HepG2 (cell line): ENCODE measurements around the gene FOSL2. TPM values are rescaled to one million over a fixed set of nuclear protein-coding genes. Genes with fewer than 3 reads are reported as not detected.

ENCODE experiments used
- ATAC-seq: fragments of 200-7000 bp; cut with Tn5 transposase; 3 replicates; pipeline ENCODE4 v1.9.1; 2020; ENCODE audit warnings: mild to moderate bottlenecking, moderate library complexity
- BruUV-seq: library from RNA; stranded (reverse); fragments of 400-500 nt; replicated peaks from 2 replicates; lab custom pipeline; 2021; lab: Mats Ljungman, UMichigan
- CTCF ChIA-PET: fragments of 300-600 bp; formaldehyde crosslinking; extraction: SDS; loops from one replicate; lab custom pipeline; 2021; ENCODE audit warnings: low total read pairs, inconsistent platforms, low intra/inter-chr PET ratio; lab: Yijun Ruan, JAX
- POLR2A ChIA-PET: fragments of 350-600 bp; sonication (Branson Sonifier 250); formaldehyde crosslinking; loops from one replicate; lab custom pipeline; 2020; ENCODE audit warnings: antibody characterized with exemption, inconsistent platforms; lab: Yijun Ruan, JAX
- DNase-seq: peaks from one replicate; pipeline ENCODE4 v3.0.0-alpha.2; 2015; ENCODE audit warnings: low spot score
- FAIRE-seq: peaks from 3 replicates; lab custom pipeline; 2011; peaks lifted over from hg19 to GRCh38; lab: Jason Lieb, UNC
- H2AFZ ChIP-seq: one replicate; pipeline ENCODE4 v1.6.1; 2011; ENCODE audit warnings: low read length, inconsistent platforms
- H3K27ac ChIP-seq: fragments of 300-600 bp; 3 replicates; pipeline ENCODE4 v1.8.0; 2011; ENCODE audit warnings: mixed run types, mild to moderate bottlenecking, mixed read lengths, low read length, inconsistent platforms; ENCODE audit not compliant: insufficient read depth; ENCODE audit errors: extremely low read length
- H3K27me3 ChIP-seq, 2 experiments: fragments of 200-600 bp in 1 of 2; 2 replicates in 1 of 2; 3 replicates in 1 of 2; pipeline versions ENCODE4 v1.6.0 to v1.8.0; 2011; ENCODE audit warnings: low read length in 2 of 2, mild to moderate bottlenecking in 2 of 2, moderate library complexity in 2 of 2, inconsistent platforms in 1 of 2; ENCODE audit not compliant: insufficient read depth in 2 of 2, control insufficient read depth in 1 of 2
- H3K36me3 ChIP-seq, 2 experiments: fragments of 200-600 bp in 1 of 2; replicated peaks in 1 of 2; 2 replicates in 1 of 2; 3 replicates in 1 of 2; pipeline versions ENCODE4 v1.5.1 to v1.8.0; 2011; ENCODE audit warnings: low read length in 2 of 2, inconsistent platforms in 1 of 2; ENCODE audit not compliant: insufficient read depth in 2 of 2, control insufficient read depth in 1 of 2
- H3K4me1 ChIP-seq: 2 replicates; pipeline ENCODE4 v1.5.1; 2012; ENCODE audit warnings: low read length, inconsistent platforms; ENCODE audit not compliant: insufficient read depth
- H3K4me2 ChIP-seq: 2 replicates; pipeline ENCODE4 v1.6.0; 2011; ENCODE audit warnings: low read depth, low read length, inconsistent platforms
- H3K4me3 ChIP-seq, 3 experiments: fragments of 200-600 bp in 1 of 3; sonication (generic), shearing (Covaris generic) in 1 of 3; replicated peaks in 1 of 3; 2 replicates each; pipeline ENCODE4 v1.5.1; 2011 to 2016; ENCODE audit warnings: low read length in 3 of 3, inconsistent platforms in 2 of 3, low read depth in 2 of 3, mild to moderate bottlenecking in 2 of 3, control low read depth in 1 of 3, mixed read lengths in 1 of 3; ENCODE audit not compliant: insufficient read depth in 1 of 3
- H3K79me2 ChIP-seq: one replicate; pipeline ENCODE4 v1.6.1; 2011; ENCODE audit warnings: low read length, inconsistent platforms; ENCODE audit not compliant: insufficient read depth
- H3K9ac ChIP-seq: 2 replicates; pipeline ENCODE4 v1.6.0; 2011; ENCODE audit warnings: mild to moderate bottlenecking, low read depth, low read length, inconsistent platforms; ENCODE audit not compliant: insufficient read depth
- H3K9me3 ChIP-seq: 2 replicates; pipeline ENCODE4 v1.5.1; 2012; ENCODE audit warnings: mild to moderate bottlenecking, low read length
- H4K20me1 ChIP-seq: 2 replicates; pipeline ENCODE4 v1.6.0; 2011; ENCODE audit warnings: inconsistent platforms, mild to moderate bottlenecking, low read length, moderate library complexity; ENCODE audit not compliant: insufficient read depth
- ADNP ChIP-seq: sonication (generic); formaldehyde crosslinking; IDR thresholded peaks from 2 replicates; pipeline ENCODE4 v1.4.0; 2020; ENCODE audit warnings: missing genetic modification reagents
- PCBP1 ChIP-seq: fragments of 200-400 bp; formaldehyde crosslinking; IDR thresholded peaks from 2 replicates; pipeline ENCODE4 v1.6.1; 2017; ENCODE audit warnings: mild to moderate bottlenecking, low read depth, low read length, borderline replicate concordance
- PREB ChIP-seq: sonication (generic); formaldehyde crosslinking; IDR thresholded peaks from 2 replicates; pipeline ENCODE4 v1.4.0; 2020; ENCODE audit warnings: missing genetic modification reagents
- SMYD3 ChIP-seq: sonication (generic); formaldehyde crosslinking; IDR thresholded peaks from 2 replicates; pipeline ENCODE4 v1.8.1; 2023; ENCODE audit warnings: mild to moderate bottlenecking, missing genetic modification reagents
- SOX6 ChIP-seq, 2 experiments: fragments of 450-650 bp in 1 of 2; sonication (generic) in 1 of 2; formaldehyde crosslinking in 1 of 2; IDR thresholded peaks; 2 replicates each; pipeline versions ENCODE4 v1.4.0 to v1.6.1; 2017 to 2020; ENCODE audit warnings: antibody characterized with exemption in 1 of 2, mild to moderate bottlenecking in 1 of 2, missing genetic modification reagents in 1 of 2
- ZBTB21 ChIP-seq: sonication (generic); formaldehyde crosslinking; IDR thresholded peaks from 2 replicates; pipeline ENCODE4 v1.4.0; 2020; ENCODE audit warnings: missing genetic modification reagents
- ZNF558 ChIP-seq: sonication (generic); formaldehyde crosslinking; IDR thresholded peaks from 2 replicates; pipeline ENCODE4 v1.9.0; 2022; ENCODE audit warnings: mild to moderate bottlenecking, missing genetic modification reagents, borderline replicate concordance
- ZSCAN5A ChIP-seq: sonication (generic); formaldehyde crosslinking; IDR thresholded peaks from 2 replicates; pipeline ENCODE4 v1.8.0; 2022; ENCODE audit warnings: mild to moderate bottlenecking, missing genetic modification reagents, borderline replicate concordance
- WGBS: methylation state at CpG from one replicate; pipeline ENCODE4 v1.1.6; 2017; ENCODE audit warnings: low lambda C conversion rate; 5-methylcytosine and 5-hydroxymethylcytosine counted together
- in situ Hi-C: cut with HindIII; loops from 2 replicates; pipeline ENCODE4 v1.10.0; 2017; ENCODE audit warnings: low pct_unique_long_range_greater_than_20kb; ENCODE audit not compliant: extremely low pct_ligation_motif_present
- intact Hi-C: fragments of 100-400 bp; cut with micrococcal nuclease; formaldehyde crosslinking; loops from one replicate; pipeline ENCODE4 v1.10.0; 2022; ENCODE audit not compliant: unreplicated experiment
- polyA plus RNA-seq, 8 experiments: library from polyadenylated mRNA; depleted of rRNA in 3 of 8; stranded (reverse) in 7 of 8; unstranded in 1 of 8; fragments of >200 nt; fragmentation: Illumina TruSeq in 4 of 8; extraction: Trizol in 4 of 8; gene quantifications; 2 replicates each; pipeline versions ENCODE4 v1.2.1 to v1.2.3, GENCODE V29; 2011 to 2016; ENCODE audit warnings: low read depth in 4 of 8, missing spikeins in 1 of 8, mixed read lengths in 1 of 8; ENCODE audit not compliant: insufficient read depth in 1 of 8
- total RNA-seq, 5 experiments: library from RNA; depleted of rRNA; stranded (reverse); fragments of >200 nt; fragmentation: Illumina TruSeq; extraction: Trizol; gene quantifications; 2 replicates each; pipeline ENCODE4 v1.2.3, GENCODE V29; 2016; ENCODE audit warnings: low read depth in 1 of 5
- TF ChIP-seq, protein P1 (sequence below): sonication (generic); formaldehyde crosslinking; IDR thresholded peaks from 2 replicates; pipeline ENCODE4 v1.4.0; 2020; ENCODE audit warnings: missing genetic modification reagents, borderline replicate concordance
- TF ChIP-seq, protein P2 (sequence below): sonication (generic); formaldehyde crosslinking; IDR thresholded peaks from 2 replicates; pipeline ENCODE4 v1.4.0; 2020; ENCODE audit warnings: missing genetic modification reagents

The FOSL2 gene
- total and polyA plus RNA-seq, 2 of the 13 experiments (the other 11 are each of a cell fraction or from before 2014, with no cell fraction given) = 3.4 to 18.1 TPM

DNA sequence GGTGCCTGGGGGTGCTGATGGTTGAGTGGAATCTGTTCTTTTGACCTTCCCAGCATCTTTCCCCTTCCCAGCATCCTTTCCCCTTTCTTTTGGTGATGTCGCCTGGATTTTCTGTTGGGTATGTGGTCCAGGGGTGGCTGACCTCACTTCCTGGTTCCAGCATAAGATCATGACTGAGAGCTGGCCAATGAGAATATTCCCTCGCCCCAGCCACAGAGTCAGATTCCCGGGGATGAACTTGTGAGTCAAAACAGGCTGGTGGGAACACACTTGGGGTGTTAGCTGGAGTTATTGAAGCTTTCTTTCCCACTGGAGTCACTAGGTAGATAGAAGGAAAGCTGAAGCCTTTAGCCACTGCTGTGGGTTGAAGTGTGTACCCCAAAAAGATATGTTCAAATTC, 28.0 kb upstream of the FOSL2 start:
- intact Hi-C loops (no loop called here), in situ Hi-C loops (no loop called here)
- BruUV-seq = no TSS peak
- no peak for FAIRE-seq
- Histone ChIP-seq H2AFZ (no peak overlapping the region), H3K4me2 (no peak overlapping the region), H3K4me3 (no peak overlapping the region), H3K27me3 (peaks cover 5 to 60% of the 10 kb centered on the region in 2 experiments; a peak in 4 of 5 replicates), H3K9me3 (no peaks in the 10 kb centered on the region), H3K27ac (no peak overlapping the region), H3K36me3 (no peaks in the 10 kb centered on the region), H3K4me1 (peaks cover 41% of the 10 kb centered on the region), H3K9ac (no peak overlapping the region), H3K79me2 (no peaks in the 10 kb centered on the region), H4K20me1 (no peaks in the 10 kb centered on the region)
- POLR2A ChIA-PET = interaction anchor here (1.7 kb wide), 1 partner anchor 18 kb away, joined by 3 read pairs; no protein-coding TSS in a partner anchor
- 41% methylated on average over 3 of the region's 3 CpGs for WGBS
- no peak for ATAC-seq
- CTCF ChIA-PET = no interaction called here
- DNase-seq = no peak
- TF ChIP-seq SMYD3 (CRISPR knock-in tag) (no peak), PREB (CRISPR knock-in tag) (no peak), ADNP (no peak), SOX6 (IDR thresholded peaks at IDR 0.05) (no peak), SOX6 (CRISPR knock-in tag; IDR thresholded peaks at IDR 0.05) (no peak), ZNF558 (no peak), ZBTB21 (CRISPR knock-in tag) (no peak), PCBP1 (no peak), ZSCAN5A (CRISPR knock-in tag) (no peak)
- TF ChIP-seq, protein P1, sequence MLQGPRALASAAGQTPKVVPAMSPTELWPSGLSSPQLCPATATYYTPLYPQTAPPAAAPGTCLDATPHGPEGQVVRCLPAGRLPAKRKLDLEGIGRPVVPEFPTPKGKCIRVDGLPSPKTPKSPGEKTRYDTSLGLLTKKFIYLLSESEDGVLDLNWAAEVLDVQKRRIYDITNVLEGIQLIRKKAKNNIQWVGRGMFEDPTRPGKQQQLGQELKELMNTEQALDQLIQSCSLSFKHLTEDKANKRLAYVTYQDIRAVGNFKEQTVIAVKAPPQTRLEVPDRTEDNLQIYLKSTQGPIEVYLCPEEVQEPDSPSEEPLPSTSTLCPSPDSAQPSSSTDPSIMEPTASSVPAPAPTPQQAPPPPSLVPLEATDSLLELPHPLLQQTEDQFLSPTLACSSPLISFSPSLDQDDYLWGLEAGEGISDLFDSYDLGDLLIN (CRISPR knock-in tag) = no peak
- TF ChIP-seq, protein P2, sequence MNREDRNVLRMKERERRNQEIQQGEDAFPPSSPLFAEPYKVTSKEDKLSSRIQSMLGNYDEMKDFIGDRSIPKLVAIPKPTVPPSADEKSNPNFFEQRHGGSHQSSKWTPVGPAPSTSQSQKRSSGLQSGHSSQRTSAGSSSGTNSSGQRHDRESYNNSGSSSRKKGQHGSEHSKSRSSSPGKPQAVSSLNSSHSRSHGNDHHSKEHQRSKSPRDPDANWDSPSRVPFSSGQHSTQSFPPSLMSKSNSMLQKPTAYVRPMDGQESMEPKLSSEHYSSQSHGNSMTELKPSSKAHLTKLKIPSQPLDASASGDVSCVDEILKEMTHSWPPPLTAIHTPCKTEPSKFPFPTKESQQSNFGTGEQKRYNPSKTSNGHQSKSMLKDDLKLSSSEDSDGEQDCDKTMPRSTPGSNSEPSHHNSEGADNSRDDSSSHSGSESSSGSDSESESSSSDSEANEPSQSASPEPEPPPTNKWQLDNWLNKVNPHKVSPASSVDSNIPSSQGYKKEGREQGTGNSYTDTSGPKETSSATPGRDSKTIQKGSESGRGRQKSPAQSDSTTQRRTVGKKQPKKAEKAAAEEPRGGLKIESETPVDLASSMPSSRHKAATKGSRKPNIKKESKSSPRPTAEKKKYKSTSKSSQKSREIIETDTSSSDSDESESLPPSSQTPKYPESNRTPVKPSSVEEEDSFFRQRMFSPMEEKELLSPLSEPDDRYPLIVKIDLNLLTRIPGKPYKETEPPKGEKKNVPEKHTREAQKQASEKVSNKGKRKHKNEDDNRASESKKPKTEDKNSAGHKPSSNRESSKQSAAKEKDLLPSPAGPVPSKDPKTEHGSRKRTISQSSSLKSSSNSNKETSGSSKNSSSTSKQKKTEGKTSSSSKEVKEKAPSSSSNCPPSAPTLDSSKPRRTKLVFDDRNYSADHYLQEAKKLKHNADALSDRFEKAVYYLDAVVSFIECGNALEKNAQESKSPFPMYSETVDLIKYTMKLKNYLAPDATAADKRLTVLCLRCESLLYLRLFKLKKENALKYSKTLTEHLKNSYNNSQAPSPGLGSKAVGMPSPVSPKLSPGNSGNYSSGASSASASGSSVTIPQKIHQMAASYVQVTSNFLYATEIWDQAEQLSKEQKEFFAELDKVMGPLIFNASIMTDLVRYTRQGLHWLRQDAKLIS = no peak
